VCaP (cell line): ENCODE data around the gene FURIN.

ENCODE experiments used
- H3K27ac ChIP-seq: fragments of 450-650 bp; 2 replicates; pipeline ENCODE4 v1.5.1; 2017
- CTCF ChIP-seq: fragments of 450-650 bp; conservative IDR thresholded peaks from 2 replicates; pipeline ENCODE4 v1.5.1; 2017; ENCODE audit warnings: mild to moderate bottlenecking, moderate library complexity

Gene FURIN

DNA sequence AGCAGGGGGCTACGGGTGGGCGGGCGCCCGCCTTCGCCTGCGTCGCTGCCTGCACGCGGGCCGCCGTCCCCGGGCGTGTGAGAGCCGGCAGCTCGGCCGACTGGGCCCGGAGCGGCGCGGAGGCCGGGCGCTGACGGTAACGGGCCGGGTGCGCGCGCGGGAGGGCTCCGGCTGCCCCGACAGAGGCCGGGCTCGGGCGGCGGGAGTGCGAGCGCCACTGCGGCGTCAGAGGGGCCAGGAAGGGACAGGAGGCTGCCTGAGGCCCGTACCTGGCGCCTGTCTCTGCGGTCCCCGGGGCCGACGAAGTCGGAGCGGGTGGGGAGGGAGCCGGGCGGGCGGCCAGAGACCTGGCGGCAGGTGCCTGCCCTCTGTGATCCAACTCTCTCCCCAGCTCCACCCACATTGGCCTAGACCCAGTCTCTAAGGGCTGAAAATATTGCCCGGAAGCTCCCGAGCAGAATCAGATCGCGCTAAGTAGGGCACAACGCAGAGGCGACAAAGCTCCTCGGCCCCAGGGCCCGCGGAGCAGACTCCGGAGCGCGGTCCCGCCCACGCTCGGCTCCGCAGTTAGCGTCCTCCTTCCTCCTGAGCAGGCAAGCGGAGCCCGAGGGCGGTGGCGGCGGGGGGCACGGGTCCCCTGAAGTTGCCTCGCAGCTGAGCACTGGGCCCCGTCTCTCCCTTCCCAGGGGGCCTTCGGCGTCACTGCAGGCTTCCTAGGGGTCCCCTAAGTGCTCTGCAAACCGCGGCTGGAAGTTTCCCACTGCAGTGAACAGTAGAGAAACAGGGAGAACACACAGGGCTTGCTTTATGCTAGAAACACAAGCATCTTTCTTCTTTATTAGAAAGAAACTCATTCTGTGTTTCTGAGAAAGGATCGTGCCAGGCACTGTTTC, 34.7 kb downstream of the FURIN start, which contains the start of gene MAN2A2:
TSS of gene MAN2A2 (plus strand) at position 463 of the 893 bp plus-strand sequence. CDS start 906 bp downstream, outside the sequence.
- TF ChIP-seq CTCF: no peak
- peak within 1 kb of the TSS; percentile 99 for H3K27ac ChIP-seq

DNA sequence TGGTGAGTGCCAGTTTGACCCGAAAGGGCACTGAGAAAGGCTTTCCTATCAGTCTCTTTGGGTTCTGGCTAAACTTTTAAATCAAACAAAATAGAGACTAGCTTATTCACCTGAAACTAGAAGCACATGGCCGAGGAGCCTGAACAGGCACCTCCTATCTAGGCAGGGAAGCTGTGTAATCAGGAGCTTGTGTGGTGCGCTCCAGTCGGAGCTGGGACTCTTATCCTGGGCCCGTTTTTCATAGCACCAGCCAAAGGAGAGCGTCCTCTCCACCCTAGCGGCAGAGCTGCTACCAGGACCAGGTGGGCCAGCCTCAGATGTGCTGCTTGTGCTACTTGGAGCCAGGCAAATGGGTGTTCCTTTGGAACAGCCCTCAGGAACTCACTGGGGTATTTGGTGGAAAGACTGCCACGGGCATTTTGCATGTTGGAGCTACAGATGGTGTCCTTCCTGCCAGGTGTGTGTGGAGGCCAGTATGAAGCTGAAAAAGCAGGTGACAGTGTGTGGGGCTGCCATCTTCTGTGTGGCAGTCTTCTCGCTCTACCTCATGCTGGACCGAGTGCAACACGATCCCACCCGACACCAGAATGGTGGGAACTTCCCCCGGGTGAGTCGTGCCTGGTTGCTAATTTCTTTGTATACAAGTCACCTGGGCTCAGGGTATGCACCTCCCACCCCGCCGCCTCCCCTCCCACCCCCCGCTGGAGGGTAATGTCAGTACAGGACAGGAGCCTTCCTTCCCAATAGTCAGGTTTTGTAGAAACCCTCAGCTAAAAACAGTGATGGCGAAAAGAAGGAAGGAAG, 35.5 kb downstream of the FURIN start:
- H3K27ac ChIP-seq: peak overlapping the region; percentile 99

DNA sequence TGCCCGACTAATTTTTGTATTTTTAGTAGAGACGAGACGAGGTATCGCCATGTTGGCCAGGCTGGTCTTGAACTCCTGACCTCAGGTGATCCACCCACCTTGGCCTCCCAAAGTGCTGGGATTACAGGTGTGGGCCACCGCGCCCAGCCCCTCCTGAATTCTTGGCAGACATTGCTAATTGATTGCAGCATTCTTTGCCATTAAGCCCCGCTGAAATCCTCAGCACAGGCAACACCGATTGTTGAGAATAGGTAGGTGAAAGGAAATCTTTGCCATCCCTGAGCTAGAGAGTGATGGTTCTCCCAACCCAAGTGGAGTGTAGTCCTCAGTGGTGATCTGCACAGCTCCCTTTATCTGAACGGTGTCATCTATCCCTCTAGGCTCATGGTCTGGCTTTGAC, 36.4 kb downstream of the FURIN start:
- TF ChIP-seq CTCF: no peak
- H3K27ac ChIP-seq: peak overlapping the region; percentile 99

More for the DNA sequence above, 35.5 kb downstream of the FURIN start:
- peak; percentile 61 for TF ChIP-seq CTCF

DNA sequence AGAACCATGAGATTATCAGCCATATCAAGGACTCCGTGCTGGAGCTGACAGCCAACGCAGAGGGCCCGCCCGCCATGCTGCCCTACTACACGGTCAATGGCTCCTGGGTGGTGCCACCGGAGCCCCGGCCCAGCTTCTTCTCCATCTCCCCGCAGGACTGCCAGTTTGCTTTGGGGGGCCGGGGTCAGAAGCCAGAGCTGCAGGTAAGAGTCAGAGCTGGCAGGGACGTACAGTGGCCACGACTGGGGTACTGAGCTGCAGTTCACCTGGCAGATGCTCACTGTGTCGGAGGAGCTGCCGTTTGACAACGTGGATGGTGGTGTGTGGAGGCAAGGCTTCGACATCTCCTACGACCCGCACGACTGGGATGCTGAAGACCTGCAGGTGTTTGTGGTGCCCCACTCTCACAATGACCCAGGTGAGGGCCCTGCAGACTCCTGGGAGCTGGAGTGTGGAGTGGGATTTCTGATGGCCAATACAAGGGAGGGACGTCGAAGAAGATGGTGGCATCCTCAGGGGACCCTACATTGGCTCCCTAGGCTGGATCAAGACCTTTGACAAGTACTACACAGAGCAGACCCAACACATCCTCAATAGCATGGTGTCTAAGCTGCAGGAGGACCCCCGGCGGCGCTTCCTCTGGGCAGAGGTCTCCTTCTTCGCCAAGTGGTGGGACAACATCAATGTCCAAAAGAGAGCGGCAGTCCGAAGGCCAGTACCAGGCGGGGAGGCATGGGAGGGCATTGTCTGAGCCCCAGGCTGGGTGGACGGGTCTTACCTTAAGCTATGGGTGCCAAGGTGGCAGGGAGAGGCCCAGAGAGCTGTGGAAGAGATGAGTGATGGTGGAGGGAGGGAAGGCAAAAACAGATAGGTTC, 37.2 kb downstream of the FURIN start:
- TF ChIP-seq CTCF: no peak
- H3K27ac ChIP-seq: peak overlapping the region; percentile 99

DNA sequence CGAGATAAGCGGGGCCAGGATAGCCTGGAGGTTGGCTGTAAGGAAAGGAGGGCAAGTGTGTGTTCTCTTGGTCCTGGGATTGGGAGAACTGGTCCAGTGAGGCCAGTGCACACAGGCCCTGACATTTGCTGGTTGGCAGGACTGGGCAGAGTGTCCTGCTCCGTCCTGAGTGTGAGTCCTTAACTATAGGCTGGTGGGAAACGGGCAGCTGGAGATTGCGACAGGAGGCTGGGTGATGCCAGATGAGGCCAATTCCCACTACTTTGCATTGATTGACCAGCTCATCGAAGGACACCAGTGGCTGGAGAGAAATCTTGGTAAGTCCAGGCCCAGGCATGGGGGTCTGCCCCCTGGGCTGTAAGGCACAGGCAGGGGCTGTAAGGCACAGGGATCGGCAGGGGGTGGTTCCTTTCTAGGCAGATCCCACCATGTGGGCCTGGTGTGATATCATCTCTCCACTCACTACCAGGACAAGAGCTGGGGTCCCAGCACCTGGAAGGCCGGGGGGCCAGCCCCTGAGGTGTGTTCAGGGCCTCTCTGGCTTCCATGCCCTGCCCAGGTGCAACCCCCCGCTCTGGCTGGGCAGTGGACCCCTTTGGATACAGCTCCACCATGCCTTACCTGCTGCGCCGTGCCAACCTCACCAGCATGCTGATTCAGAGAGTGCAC, 37.9 kb downstream of the FURIN start:
- peak overlapping the region; percentile 18; the same call in 1 of the 2 replicates for H3K27ac ChIP-seq
- TF ChIP-seq CTCF: no peak

GRCh38 chr15:90907051-90907660, 38.8 kb downstream of the FURIN start:
- peak overlapping the region; percentile 18; the same call in 1 of the 2 replicates for H3K27ac ChIP-seq
- no peak for TF ChIP-seq CTCF
